ENCODE measurements around the gene SURF2.

The SURF2 gene

DNA sequence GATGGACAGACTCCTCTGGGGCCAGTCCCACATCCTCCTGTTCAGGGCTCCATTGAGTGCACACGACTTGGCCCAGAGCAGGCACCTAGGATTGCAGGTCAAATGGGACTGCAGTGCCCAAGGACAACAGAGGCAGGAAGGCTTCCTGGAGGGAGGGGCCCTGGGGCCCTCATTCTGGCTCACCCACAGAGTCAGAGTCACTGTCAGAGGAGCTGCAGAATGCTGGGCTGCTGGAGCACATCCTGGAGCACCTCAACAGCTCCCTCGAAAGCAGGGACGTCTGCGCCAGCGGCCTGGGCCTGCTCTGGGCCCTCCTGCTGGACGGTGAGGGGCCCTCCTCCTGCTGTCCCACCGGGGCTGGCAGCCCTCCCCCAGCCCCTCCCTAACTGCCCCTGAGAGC is 46.3 kb downstream of the SURF2 start:
- TF ChIP-seq, protein P1, sequence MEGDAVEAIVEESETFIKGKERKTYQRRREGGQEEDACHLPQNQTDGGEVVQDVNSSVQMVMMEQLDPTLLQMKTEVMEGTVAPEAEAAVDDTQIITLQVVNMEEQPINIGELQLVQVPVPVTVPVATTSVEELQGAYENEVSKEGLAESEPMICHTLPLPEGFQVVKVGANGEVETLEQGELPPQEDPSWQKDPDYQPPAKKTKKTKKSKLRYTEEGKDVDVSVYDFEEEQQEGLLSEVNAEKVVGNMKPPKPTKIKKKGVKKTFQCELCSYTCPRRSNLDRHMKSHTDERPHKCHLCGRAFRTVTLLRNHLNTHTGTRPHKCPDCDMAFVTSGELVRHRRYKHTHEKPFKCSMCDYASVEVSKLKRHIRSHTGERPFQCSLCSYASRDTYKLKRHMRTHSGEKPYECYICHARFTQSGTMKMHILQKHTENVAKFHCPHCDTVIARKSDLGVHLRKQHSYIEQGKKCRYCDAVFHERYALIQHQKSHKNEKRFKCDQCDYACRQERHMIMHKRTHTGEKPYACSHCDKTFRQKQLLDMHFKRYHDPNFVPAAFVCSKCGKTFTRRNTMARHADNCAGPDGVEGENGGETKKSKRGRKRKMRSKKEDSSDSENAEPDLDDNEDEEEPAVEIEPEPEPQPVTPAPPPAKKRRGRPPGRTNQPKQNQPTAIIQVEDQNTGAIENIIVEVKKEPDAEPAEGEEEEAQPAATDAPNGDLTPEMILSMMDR (IDR thresholded peaks at IDR 0.05; ENCODE audit: low read depth, low read length): no peak
- DNase-seq (ENCODE audit: low read depth in 2 of 2): no peak
- H3K4me3 ChIP-seq (replicated peaks in 1 of 2; ENCODE audit: low read depth in 2 of 2, low read length in 2 of 2): no peak overlapping the region

DNA sequence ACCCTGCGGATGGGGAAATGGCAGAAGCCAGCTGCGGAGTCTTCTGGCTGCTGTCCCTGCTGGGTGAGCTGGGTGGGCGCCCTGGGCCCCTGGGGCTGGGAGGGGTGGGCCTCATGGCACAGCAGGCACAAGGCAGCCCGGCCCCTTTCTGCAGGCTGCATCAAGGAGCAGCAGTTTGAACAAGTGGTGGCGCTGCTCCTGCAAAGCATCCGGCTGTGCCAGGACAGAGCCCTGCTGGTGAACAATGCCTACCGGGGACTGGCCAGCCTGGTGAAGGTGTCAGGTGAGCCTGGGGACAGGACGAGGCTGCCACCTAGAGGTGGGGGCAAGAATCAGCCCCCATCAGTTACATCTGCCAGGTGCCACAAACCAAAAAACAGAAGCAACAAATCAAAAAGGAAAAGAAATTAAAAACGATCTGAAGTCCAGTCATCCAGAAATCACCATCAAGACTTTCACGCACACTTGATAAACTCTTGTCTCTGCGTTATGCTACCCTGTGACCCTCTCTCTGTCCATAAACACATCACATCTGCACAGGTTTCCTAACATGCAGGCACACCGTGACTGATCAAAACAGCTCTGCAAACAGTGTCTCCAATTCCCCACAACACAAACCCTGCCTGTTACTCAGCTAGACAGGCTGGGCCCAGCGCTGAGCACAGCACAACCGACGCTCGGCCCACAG is 47.6 kb downstream of the SURF2 start:
- DNase-seq (ENCODE audit: low read depth in 2 of 2): peak; percentile 18 to 19
- TF ChIP-seq, protein P1 (IDR thresholded peaks at IDR 0.05; ENCODE audit: low read depth, low read length): peak; percentile 54
- H3K4me3 ChIP-seq (replicated peaks in 1 of 2; ENCODE audit: low read depth in 2 of 2, low read length in 2 of 2): no peak overlapping the region

DNA sequence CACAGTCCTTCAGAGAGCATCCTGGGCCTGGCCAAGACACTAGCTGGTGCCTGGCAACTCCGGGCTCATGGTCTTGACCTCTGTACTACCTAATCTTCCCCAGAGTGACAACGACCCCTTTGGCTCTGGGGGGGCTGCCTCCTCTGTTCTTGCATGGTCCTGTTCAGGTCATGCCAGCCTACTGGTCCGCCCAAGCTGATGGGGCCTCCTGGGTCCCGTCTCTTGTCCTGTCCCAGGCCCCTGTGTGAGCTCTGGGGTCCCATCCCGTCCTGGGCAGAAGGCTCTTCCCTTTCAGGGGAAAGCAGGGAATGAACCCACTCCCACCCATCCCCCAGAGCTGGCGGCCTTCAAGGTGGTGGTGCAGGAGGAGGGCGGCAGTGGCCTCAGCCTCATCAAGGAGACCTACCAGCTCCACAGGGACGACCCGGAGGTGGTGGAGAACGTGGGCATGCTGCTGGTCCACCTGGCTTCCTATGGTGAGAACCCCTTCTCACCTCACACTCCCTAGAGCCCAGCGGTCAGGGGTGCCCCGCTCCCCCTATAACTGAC is 48.2 kb downstream of the SURF2 start:
- DNase-seq (ENCODE audit: low read depth in 2 of 2): no peak
- TF ChIP-seq, protein P1 (IDR thresholded peaks at IDR 0.05; ENCODE audit: low read depth, low read length): no peak
- H3K4me3 ChIP-seq (replicated peaks in 1 of 2; ENCODE audit: low read depth in 2 of 2, low read length in 2 of 2): no peak overlapping the region

DNA sequence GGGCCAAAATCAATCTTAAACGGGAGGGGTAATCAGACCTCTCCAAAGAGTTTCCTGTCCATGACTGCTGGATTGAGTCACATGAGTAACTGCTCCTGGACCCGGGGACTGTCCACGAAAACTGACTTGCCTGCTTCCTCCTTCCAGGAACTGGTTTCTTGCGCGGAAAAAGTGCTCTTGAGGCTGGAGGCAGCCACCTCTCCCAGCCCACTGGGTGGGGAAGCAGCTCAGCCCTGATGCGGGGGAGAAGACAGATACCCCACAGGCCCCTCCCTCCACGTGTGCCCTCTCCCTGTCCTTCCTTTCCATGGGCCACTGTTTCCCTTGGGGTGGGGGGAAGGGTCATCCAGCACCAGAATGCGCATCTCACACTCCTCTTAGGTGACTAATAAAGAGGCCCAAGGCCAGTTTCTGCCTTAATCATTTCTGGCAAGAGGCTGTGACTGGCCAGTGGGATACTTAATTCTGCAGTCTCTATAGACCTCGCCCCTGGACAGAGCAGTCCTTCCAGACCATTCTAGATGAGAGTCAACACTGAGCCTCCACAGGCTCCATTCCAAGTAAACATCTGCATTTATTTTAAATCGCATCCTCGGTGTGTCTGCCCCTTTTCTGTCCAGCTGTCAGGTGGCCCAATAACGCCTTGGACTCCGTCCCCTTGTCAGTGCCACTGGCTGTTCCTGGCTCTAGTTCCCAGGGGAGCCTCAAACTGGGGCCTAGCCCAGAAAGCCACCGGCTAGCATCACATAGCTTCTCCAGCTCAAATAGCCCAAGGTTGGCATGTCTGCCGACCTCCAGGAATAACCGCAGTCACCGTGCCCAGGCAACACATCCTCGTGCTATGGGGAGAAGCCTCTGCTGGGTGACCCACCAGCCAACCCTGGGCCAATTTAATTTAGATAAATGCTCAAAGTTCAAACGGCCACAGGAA is 49.4 kb downstream of the SURF2 start:
- TF ChIP-seq, protein P1 (IDR thresholded peaks at IDR 0.05; ENCODE audit: low read depth, low read length): no peak
- H3K4me3 ChIP-seq (replicated peaks in 1 of 2; ENCODE audit: low read depth in 2 of 2, low read length in 2 of 2): no peak overlapping the region
- peak; percentile 36 to 58 for DNase-seq (ENCODE audit: low read depth in 2 of 2)

DNA sequence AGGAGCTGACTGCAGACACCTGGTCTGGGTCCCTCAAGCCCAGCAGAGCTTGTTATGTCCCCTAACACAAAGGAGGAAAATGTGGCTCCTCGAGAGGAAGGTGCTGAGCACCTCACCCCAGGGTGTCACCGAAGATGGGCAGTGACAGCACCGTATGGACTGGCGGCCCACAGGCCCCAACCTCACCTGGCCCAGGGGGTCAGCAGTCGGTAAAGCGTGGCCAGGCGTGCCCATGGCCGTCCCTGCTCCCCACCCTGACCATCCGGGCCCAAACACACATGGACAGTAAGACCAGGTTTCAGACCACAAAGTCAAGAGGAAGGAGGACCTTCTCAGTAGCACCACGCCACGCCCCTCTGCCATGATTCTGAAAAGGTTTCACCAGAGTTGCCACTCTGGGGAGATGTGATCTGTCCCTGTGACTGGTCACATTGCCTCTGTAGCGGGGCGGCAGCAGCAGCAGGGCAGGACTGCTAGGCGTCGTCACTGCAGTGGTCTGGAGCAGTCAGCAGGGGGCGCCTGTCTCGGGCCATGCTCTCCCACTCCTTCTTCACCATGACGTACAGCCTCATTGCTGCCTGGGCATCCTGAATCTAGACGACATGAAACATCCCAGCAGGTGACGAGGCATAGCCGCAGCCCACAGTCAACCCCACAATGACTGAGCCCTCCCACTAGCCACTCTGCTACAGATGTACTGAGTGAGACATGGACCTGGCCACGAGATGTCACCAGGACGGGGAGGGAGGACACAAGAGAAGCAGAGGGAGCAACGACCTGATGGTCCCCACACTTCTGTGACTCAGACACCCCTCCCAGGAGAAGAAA is 50.3 kb downstream of the SURF2 start:
- TF ChIP-seq, protein P1 (IDR thresholded peaks at IDR 0.05; ENCODE audit: low read depth, low read length): peak; percentile 98
- no peak overlapping the region for H3K4me3 ChIP-seq (replicated peaks in 1 of 2; ENCODE audit: low read depth in 2 of 2, low read length in 2 of 2)
- peak; percentile 79 to 82 for DNase-seq (ENCODE audit: low read depth in 2 of 2)

DNA sequence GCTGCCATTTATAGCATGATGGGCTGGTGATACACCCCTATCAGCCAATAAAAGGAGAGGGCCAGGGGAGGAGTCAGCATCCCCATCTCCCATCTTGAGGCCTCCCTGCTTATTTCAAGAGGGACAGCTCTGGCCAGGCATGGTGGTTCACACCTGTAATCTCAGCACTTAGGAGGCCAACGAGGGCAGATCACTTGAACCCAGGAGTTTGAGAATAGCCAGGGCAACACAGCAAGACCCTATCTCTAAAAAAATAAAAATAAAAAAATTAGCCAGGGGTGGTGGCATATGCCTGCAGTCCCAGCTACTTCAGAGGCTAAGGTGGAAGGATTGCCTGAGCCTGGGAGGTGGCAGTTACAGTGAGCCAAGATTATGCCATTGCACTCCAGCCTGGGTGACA is 51.7 kb downstream of the SURF2 start:
- no peak overlapping the region for H3K4me3 ChIP-seq (replicated peaks in 1 of 2; ENCODE audit: low read depth in 2 of 2, low read length in 2 of 2)
- TF ChIP-seq, protein P1 (IDR thresholded peaks at IDR 0.05; ENCODE audit: low read depth, low read length): no peak
- DNase-seq (ENCODE audit: low read depth in 2 of 2): no peak

Measured in cardiac fibroblast (primary cell).